Endothelial cell of umbilical vein (primary cell): ENCODE data around the gene LIN7A. TPM values are rescaled to one million over a fixed set of nuclear protein-coding genes. Genes with fewer than 3 reads are reported as not detected.

Experiments used
- BruUV-seq: library from RNA; stranded (reverse); fragments of 400-500 nt; replicated peaks from 2 replicates; lab custom pipeline; 2021; lab: Mats Ljungman, UMichigan
- CTCF ChIA-PET: fragments of 300-600, 350-600 bp; sonication (Branson Sonifier 250); formaldehyde crosslinking; loops from one replicate; lab custom pipeline; 2021; ENCODE audit warnings: antibody characterized with exemption, inconsistent platforms; lab: Charles Lee
- POLR2A ChIA-PET: fragments of 300-600, 350-600 bp; sonication (Branson Sonifier 250); formaldehyde crosslinking; loops from one replicate; lab custom pipeline; 2021; ENCODE audit warnings: antibody characterized with exemption, inconsistent platforms; lab: Charles Lee
- DNase-seq: peaks from one replicate; pipeline ENCODE4 v3.0.0-alpha.2; 2011; ENCODE audit warnings: low read depth, low spot score
- FAIRE-seq: peaks from 2 replicates; lab custom pipeline; 2011; peaks lifted over from hg19 to GRCh38; lab: Jason Lieb, UNC
- H2AFZ ChIP-seq: 2 replicates; pipeline ENCODE4 v1.6.0; 2012; ENCODE audit warnings: low read depth, low read length, control low read depth, inconsistent platforms
- H3K27ac ChIP-seq: 2 replicates; pipeline ENCODE4 v1.5.1; 2011; ENCODE audit warnings: low read depth, mild to moderate bottlenecking, control low read depth, low read length, moderate library complexity; ENCODE audit not compliant: insufficient read depth
- H3K27me3 ChIP-seq, 2 experiments: 2 replicates each; pipeline versions ENCODE4 v1.6.0 to v1.6.1; 2011; ENCODE audit warnings: low read length in 2 of 2, mixed read lengths in 1 of 2; ENCODE audit not compliant: control insufficient read depth in 2 of 2, insufficient read depth in 2 of 2
- H3K36me3 ChIP-seq, 2 experiments: 2 replicates in 1 of 2; 3 replicates in 1 of 2; pipeline ENCODE4 v1.5.1; 2011; ENCODE audit warnings: low read length in 2 of 2, mild to moderate bottlenecking in 1 of 2, moderate library complexity in 1 of 2; ENCODE audit not compliant: control insufficient read depth in 2 of 2, insufficient read depth in 2 of 2; ENCODE audit errors: extremely low read depth in 1 of 2
- H3K4me1 ChIP-seq: 3 replicates; pipeline ENCODE4 v1.5.1; 2011; ENCODE audit warnings: mild to moderate bottlenecking, low read length; ENCODE audit not compliant: control insufficient read depth, insufficient read depth; ENCODE audit errors: extremely low read depth
- H3K4me2 ChIP-seq: 2 replicates; pipeline ENCODE4 v1.6.1; 2011; ENCODE audit warnings: low read length, control low read depth, mixed read lengths; ENCODE audit not compliant: insufficient read depth
- H3K4me3 ChIP-seq, 3 experiments: fragments of 200-600 bp in 1 of 3; sonication (generic), shearing (Covaris generic) in 1 of 3; replicated peaks in 1 of 3; 2 replicates each; pipeline ENCODE4 v1.5.1; 2011 to 2016; ENCODE audit warnings: control low read depth in 3 of 3, low read length in 3 of 3, mild to moderate bottlenecking in 2 of 3, inconsistent platforms in 1 of 3, low read depth in 1 of 3, moderate library complexity in 1 of 3; ENCODE audit not compliant: insufficient read depth in 1 of 3
- H3K79me2 ChIP-seq: 2 replicates; pipeline ENCODE4 v1.6.0; 2012; ENCODE audit warnings: low read length, inconsistent platforms; ENCODE audit not compliant: control insufficient read depth, insufficient read depth
- H3K9ac ChIP-seq: replicated peaks from 2 replicates; pipeline ENCODE3; 2011; ENCODE audit warnings: low read length, control low read depth; ENCODE audit not compliant: insufficient read depth; ENCODE audit errors: extremely low read depth
- H3K9me1 ChIP-seq: replicated peaks from 3 replicates; pipeline ENCODE4 v1.6.0; 2011; ENCODE audit warnings: mild to moderate bottlenecking, low read length; ENCODE audit not compliant: control insufficient read depth, insufficient read depth; ENCODE audit errors: extremely low read depth
- H3K9me3 ChIP-seq: replicated peaks from 2 replicates; pipeline ENCODE4 v1.5.1; 2012; ENCODE audit warnings: low read length, inconsistent platforms; ENCODE audit not compliant: control insufficient read depth, insufficient read depth
- H4K20me1 ChIP-seq: replicated peaks from 2 replicates; pipeline ENCODE3; 2011; ENCODE audit warnings: mild to moderate bottlenecking, low read length; ENCODE audit not compliant: control insufficient read depth, insufficient read depth; ENCODE audit errors: extremely low read depth
- EZH2 ChIP-seq: IDR thresholded peaks from 2 replicates; pipeline ENCODE4 v1.6.1; 2012; ENCODE audit warnings: borderline replicate concordance, low read depth, mild to moderate bottlenecking, moderate library complexity, low read length, inconsistent platforms; ENCODE audit not compliant: severe bottlenecking
- FOS ChIP-seq: IDR thresholded peaks from 2 replicates; pipeline ENCODE4 v1.6.1; 2011; ENCODE audit warnings: mild to moderate bottlenecking, low read length, moderate library complexity, borderline replicate concordance; ENCODE audit not compliant: insufficient read depth
- GATA2 ChIP-seq: IDR thresholded peaks from 2 replicates; pipeline ENCODE4 v1.7.0; 2011; ENCODE audit warnings: low read depth, mild to moderate bottlenecking, moderate library complexity, mixed read lengths, low read length; ENCODE audit not compliant: insufficient read length, insufficient read depth
- JUN ChIP-seq: IDR thresholded peaks from 2 replicates; pipeline ENCODE4 v1.6.1; 2011; ENCODE audit warnings: borderline replicate concordance, low read depth; ENCODE audit not compliant: insufficient read length, insufficient read depth
- MYC ChIP-seq: IDR thresholded peaks from one replicate; pipeline ENCODE4 v1.6.1; 2011; ENCODE audit warnings: mild to moderate bottlenecking, low read depth, low read length
- POLR2A ChIP-seq: IDR thresholded peaks from 2 replicates; pipeline ENCODE4 v1.6.1; 2012; ENCODE audit warnings: low read depth, mild to moderate bottlenecking, control low read depth, low read length
- POLR2AphosphoS5 ChIP-seq: IDR thresholded peaks from 2 replicates; pipeline ENCODE4 v1.6.1; 2012; ENCODE audit warnings: low read depth, mild to moderate bottlenecking, control low read depth, low read length, moderate library complexity; ENCODE audit not compliant: insufficient read depth
- dilution Hi-C: fragments of 300-500 bp; cut with MboI; formaldehyde crosslinking; loops from one replicate; pipeline ENCODE4 v1.15.0; 2019; ENCODE audit warnings: low sequenced_read_pairs; ENCODE audit not compliant: extremely low pct_ligation_motif_present
- intact Hi-C: fragments of 100-400 bp; cut with micrococcal nuclease; formaldehyde crosslinking; loops from one replicate; pipeline ENCODE4 v1.10.0; 2022
- polyA plus RNA-seq, 4 experiments: library from polyadenylated mRNA; depleted of rRNA in 3 of 4; stranded (reverse) in 3 of 4; unstranded in 1 of 4; fragments of >200 nt; gene quantifications; 2 replicates each; pipeline versions ENCODE4 v1.2.1 to v1.2.3, GENCODE V29; 2011 to 2012; ENCODE audit warnings: missing spikeins in 1 of 4
- total RNA-seq: library from RNA; stranded (reverse); gene quantifications from 2 replicates; pipeline ENCODE4 v1.2.3, GENCODE V29; 2021
- TF ChIP-seq, protein P1 (sequence below), 2 donors: IDR thresholded peaks; 1 replicate in 1 of 2; 2 replicates in 1 of 2; pipeline ENCODE4 v1.5.1; 2011; ENCODE audit warnings: low read length in 2 of 2, mild to moderate bottlenecking in 2 of 2, moderate library complexity in 2 of 2, control low read depth in 1 of 2, inconsistent platforms in 1 of 2, low read depth in 1 of 2; ENCODE audit not compliant: insufficient read depth in 1 of 2; ENCODE audit errors: extremely low read depth in 1 of 2
- TF ChIP-seq, protein P2 (sequence below): IDR thresholded peaks from 2 replicates; pipeline ENCODE4 v1.6.1; 2011; ENCODE audit not compliant: insufficient read depth, insufficient read length

Gene LIN7A
- total and polyA plus RNA-seq, 2 donors (not counting 3 experiments of a cell fraction or from before 2014, with no cell fraction given), result 1.6 to 4.3 TPM

DNA sequence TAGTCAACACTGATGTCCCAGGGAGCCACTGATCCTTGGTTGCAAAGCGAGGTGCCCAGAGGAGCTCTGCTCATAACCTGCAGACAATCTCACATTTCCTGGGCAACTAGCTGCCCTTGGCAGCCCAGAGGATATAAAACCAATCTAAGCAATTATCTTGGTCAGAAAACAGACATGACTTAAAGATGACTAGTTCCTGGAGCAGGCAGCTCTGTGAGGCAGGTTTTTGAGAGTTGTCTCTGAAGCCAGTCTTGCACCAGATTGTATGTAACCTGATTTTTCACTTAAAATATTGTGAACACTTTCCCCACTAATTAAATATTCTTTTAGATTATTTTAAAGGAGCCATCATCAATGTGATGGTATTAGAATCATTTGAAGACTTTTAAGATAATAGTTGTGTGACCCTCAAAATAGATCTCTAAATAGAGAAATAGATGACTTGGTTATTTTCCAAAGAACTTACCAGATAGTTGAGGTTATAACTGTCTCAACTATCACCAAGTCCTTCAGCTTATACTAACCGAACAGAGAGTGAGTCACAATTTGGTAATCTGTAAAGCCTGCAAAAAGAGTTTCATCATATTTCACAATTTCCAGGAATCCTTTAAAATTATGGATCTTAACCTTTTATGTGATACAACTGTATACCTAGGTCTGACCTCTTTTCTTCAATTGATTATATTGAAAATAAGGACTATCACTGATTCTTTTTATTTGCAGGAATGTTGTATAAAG is 75.9 kb downstream of the LIN7A start:
- no peaks in the 10 kb centered on the region for H3K27me3 ChIP-seq
- H3K79me2 ChIP-seq, result no peaks in the 10 kb centered on the region
- no peak overlapping the region for H3K27ac ChIP-seq
- no peaks in the 10 kb centered on the region for H3K4me1 ChIP-seq
- ChIA-PET CTCF (no interaction called here), POLR2A (no interaction called here)
- no peak overlapping the region for H3K4me3 ChIP-seq
- H4K20me1 ChIP-seq, result no peaks in the 10 kb centered on the region
- intact Hi-C loops (no loop called here), dilution Hi-C loops (no loop called here)
- TF ChIP-seq, protein P1, sequence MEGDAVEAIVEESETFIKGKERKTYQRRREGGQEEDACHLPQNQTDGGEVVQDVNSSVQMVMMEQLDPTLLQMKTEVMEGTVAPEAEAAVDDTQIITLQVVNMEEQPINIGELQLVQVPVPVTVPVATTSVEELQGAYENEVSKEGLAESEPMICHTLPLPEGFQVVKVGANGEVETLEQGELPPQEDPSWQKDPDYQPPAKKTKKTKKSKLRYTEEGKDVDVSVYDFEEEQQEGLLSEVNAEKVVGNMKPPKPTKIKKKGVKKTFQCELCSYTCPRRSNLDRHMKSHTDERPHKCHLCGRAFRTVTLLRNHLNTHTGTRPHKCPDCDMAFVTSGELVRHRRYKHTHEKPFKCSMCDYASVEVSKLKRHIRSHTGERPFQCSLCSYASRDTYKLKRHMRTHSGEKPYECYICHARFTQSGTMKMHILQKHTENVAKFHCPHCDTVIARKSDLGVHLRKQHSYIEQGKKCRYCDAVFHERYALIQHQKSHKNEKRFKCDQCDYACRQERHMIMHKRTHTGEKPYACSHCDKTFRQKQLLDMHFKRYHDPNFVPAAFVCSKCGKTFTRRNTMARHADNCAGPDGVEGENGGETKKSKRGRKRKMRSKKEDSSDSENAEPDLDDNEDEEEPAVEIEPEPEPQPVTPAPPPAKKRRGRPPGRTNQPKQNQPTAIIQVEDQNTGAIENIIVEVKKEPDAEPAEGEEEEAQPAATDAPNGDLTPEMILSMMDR (IDR thresholded peaks at IDR 0.05; ENCODE audit: extremely low read depth in 1 of 2, insufficient read depth in 1 of 2, low read depth in 1 of 2, low read length in 2 of 2), result no peak
- TF ChIP-seq GATA2, result no peak
- TF ChIP-seq, protein P2, sequence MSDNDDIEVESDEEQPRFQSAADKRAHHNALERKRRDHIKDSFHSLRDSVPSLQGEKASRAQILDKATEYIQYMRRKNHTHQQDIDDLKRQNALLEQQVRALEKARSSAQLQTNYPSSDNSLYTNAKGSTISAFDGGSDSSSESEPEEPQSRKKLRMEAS, result no peak
- TF ChIP-seq POLR2AphosphoS5, result no peak
- no peak for TF ChIP-seq POLR2A
- TF ChIP-seq FOS, result no peak
- TF ChIP-seq JUN, result no peak
- no peak for TF ChIP-seq MYC
- TF ChIP-seq EZH2, result no peak
- FAIRE-seq (no peak), DNase-seq (no peak)
- no peaks in the 10 kb centered on the region for H3K36me3 ChIP-seq
- BruUV-seq, result no TSS peak
- H3K9me3 ChIP-seq, result no peaks in the 10 kb centered on the region
- H3K9ac ChIP-seq, result no peak overlapping the region
- H3K4me2 ChIP-seq, result no peak overlapping the region
- H3K9me1 ChIP-seq, result no peaks in the 10 kb centered on the region
- H2AFZ ChIP-seq, result no peak overlapping the region
